SK-N-SH (cell line): ENCODE measurements around the gene ADPRHL1.

ENCODE experiments used
- CTCF ChIP-seq: fragments of 200-600 bp; sonication (generic); IDR thresholded peaks from 2 replicates; pipeline ENCODE4 v1.6.1; 2017; ENCODE audit warnings: antibody characterized with exemption, mild to moderate bottlenecking, moderate library complexity
- EZH2phosphoT487 ChIP-seq: fragments of 200-600 bp; sonication (generic); IDR thresholded peaks from 2 replicates; pipeline ENCODE4 v1.6.1; 2017; ENCODE audit warnings: low read depth, mixed run types, mild to moderate bottlenecking, antibody characterized with exemption, moderate library complexity, borderline replicate concordance
- NRF1 ChIP-seq: IDR thresholded peaks from 2 replicates; pipeline ENCODE4 v1.6.1; 2012; ENCODE audit warnings: low read depth, mild to moderate bottlenecking, low read length
- RAD21 ChIP-seq: IDR thresholded peaks from 2 replicates; pipeline ENCODE4 v1.6.1; 2012; ENCODE audit warnings: mild to moderate bottlenecking, low read length
- USF2 ChIP-seq: fragments of 150-350 bp; IDR thresholded peaks from 2 replicates; pipeline ENCODE4 v1.6.1; 2017; ENCODE audit warnings: antibody characterized with exemption, low read length, low read depth, borderline replicate concordance

GRCh38 chr13:113364311-113364889 is 88.9 kb downstream of the ADPRHL1 start:
- no peak for TF ChIP-seq NRF1
- TF ChIP-seq EZH2phosphoT487, result no peak
- no peak for TF ChIP-seq CTCF
- no peak for TF ChIP-seq RAD21
- no peak for TF ChIP-seq USF2
